ENCODE results near the gene HABP4. TPM values are rescaled to one million over a fixed set of nuclear protein-coding genes. Genes with fewer than 3 reads are reported as not detected.

The HABP4 gene
- polyA plus RNA-seq, 1 experiment = 10.8 TPM

DNA sequence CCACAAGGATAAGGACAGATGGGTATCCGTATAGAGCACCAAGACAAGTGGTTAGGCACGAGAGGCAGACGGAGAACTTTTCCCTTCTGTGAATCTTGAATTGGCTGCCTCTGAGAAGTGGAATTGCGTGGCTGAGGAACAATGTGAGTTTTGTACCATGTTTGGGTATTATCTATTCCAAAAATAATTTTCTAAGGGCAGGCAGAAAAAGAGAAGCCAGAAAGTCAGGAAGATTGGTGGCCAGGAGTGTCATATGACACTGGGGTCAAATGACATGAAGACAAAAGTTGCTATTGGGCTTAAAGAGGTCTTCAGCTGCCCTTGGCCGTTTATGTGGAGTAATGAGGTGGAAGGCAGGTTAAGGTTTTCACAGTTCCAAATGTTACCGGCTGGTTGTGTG lies 14.5 kb downstream of the HABP4 start:
- no peak for TF ChIP-seq CTCF (IDR thresholded peaks at IDR 0.05; ENCODE audit: low read depth, low read length)
- no peak for DNase-seq (ENCODE audit: low read depth, low spot score)
- Histone ChIP-seq H3K4me3 (ENCODE audit: low read depth, low read length) (no peak overlapping the region), H3K9me3 (ENCODE audit: control insufficient read depth, insufficient read depth, low read length) (no peaks in the 10 kb centered on the region), H3K27ac (ENCODE audit: low read depth, low read length) (no peak overlapping the region), H3K27me3 (ENCODE audit: control insufficient read depth, insufficient read depth, low read length) (no peaks in the 10 kb centered on the region)
- CTCF ChIA-PET = no interaction called here
- POLR2A ChIA-PET = no interaction called here

DNA sequence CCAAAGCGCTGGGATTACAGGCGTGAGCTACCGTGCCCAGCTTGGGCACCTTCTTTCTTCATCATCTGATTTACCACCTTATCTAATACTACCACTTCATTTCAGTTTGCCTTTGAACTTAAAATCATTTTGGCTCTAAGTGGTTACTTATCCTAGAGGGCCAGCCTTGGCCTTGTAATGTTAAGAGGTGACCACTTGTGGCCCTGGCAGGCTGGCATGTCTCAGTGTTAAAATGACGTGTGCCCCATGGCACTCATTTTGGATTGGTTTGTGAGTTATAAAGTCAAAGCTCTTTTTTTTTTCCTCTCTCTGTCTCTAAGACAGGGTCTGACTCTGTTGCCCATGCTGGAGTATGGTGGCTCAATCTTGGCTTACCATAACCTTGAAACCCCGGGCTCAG lies 17.8 kb downstream of the HABP4 start:
- no peaks in the 10 kb centered on the region for H3K27me3 ChIP-seq (ENCODE audit: control insufficient read depth, insufficient read depth, low read length)
- no peak overlapping the region for H3K27ac ChIP-seq (ENCODE audit: low read depth, low read length)
- ChIA-PET POLR2A (no interaction called here), CTCF (interaction anchor here (0.6 kb wide), 1 partner anchor 17 kb away, joined by 3 read pairs; no protein-coding TSS in a partner anchor)
- H3K4me3 ChIP-seq (ENCODE audit: low read depth, low read length) = no peak overlapping the region
- no peak for DNase-seq (ENCODE audit: low read depth, low spot score)
- H3K9me3 ChIP-seq (ENCODE audit: control insufficient read depth, insufficient read depth, low read length) = no peaks in the 10 kb centered on the region
- TF ChIP-seq CTCF (IDR thresholded peaks at IDR 0.05; ENCODE audit: low read depth, low read length) = no peak

- POLR2A ChIA-PET = no interaction called here
- H3K27me3 ChIP-seq (ENCODE audit: control insufficient read depth, insufficient read depth, low read length) = no peaks in the 10 kb centered on the region
- H3K9me3 ChIP-seq (ENCODE audit: control insufficient read depth, insufficient read depth, low read length) = no peaks in the 10 kb centered on the region
- no peak overlapping the region for H3K4me3 ChIP-seq (ENCODE audit: low read depth, low read length)
- no peak for DNase-seq (ENCODE audit: low read depth, low spot score)
- TF ChIP-seq CTCF (IDR thresholded peaks at IDR 0.05; ENCODE audit: low read depth, low read length) = no peak
- no peak overlapping the region for H3K27ac ChIP-seq (ENCODE audit: low read depth, low read length)
- CTCF ChIA-PET = no interaction called here
These were observed 26.0 kb downstream of the HABP4 start for GRCh38 chr9:96476013-96476412.

DNA sequence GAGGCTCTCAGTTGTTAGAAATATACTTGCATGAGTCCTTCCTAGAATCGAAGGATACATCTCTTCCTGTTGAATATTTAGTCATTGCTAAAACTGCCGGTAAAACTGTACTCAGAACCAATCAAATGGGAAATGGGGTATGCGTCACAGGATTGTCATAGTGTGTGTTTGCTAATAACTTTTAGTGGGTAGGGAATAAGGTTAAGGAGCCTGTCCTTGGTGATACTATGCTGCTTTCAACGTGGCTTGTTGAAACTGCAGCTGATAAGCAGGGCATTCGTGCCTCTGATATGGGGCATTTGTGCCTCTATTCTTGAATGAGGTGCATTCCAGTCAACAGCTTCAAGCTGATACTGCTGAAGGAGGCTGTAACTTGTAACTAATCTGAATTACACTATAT lies 26.6 kb downstream of the HABP4 start:
- CTCF ChIA-PET = interaction anchor here (0.7 kb wide), 1 partner anchor 190 kb away, joined by 3 read pairs; no protein-coding TSS in a partner anchor

More for the DNA sequence above, 26.6 kb downstream of the HABP4 start:
- Histone ChIP-seq H3K4me3 (ENCODE audit: low read depth, low read length) (no peak overlapping the region), H3K27ac (ENCODE audit: low read depth, low read length) (no peak overlapping the region), H3K27me3 (ENCODE audit: control insufficient read depth, insufficient read depth, low read length) (no peaks in the 10 kb centered on the region), H3K9me3 (ENCODE audit: control insufficient read depth, insufficient read depth, low read length) (no peaks in the 10 kb centered on the region)
- POLR2A ChIA-PET = no interaction called here
- DNase-seq (ENCODE audit: low read depth, low spot score) = no peak
- no peak for TF ChIP-seq CTCF (IDR thresholded peaks at IDR 0.05; ENCODE audit: low read depth, low read length)
